Body of pancreas (tissue), 4 donors: Measurements from ENCODE around the gene ACLY.

ENCODE experiments used
- POLR2A ChIP-seq, 3 donors: fragments of 450-650 bp; IDR thresholded peaks; one replicate each; pipeline ENCODE4 v1.6.1; 2016; ENCODE audit warnings: antibody characterized with exemption in 3 of 3, mild to moderate bottlenecking in 2 of 3
- TF ChIP-seq, protein P1 (sequence below), 7 experiments: fragments of 450-650 bp in 4 of 7; fragments of 200-600 bp in 3 of 7; sonication (generic) in 3 of 7; IDR thresholded peaks; one replicate each; pipeline ENCODE4 v1.5.1; 2016 to 2019; ENCODE audit warnings: antibody characterized with exemption in 7 of 7

DNA sequence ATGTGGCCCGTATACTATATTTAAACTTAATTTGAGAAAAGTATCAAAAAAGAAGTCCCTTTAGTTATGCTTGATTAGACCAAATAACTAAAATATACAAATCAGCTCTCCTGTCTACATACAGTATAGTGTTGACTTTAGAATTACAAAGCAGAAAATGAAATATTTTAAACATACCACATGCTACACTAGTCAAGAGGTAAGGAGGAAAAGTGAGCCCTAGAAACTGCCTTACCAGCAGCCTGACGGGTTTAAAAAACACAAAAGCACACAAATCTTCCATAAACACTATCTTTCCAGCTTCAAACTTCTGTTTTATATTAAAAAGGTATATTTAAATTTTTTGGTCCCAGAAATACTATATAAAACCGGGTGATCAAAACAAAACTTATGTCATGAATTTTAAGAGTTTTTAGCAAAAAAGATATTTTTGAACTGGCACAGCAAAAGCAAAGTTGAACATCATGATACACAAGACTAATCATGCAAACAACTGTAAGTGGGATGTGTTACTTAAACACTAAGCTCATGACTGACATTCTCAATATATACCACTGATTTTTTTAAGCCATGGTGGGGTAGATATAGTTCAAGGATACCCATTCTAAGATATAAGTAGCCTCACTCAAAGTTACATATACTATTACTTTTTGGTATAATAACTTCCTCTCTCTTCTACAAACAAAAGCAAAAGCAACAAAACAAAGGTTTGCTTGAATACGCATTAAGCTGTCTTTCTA, 69.3 kb downstream of the ACLY start:
- TF ChIP-seq, protein P1, sequence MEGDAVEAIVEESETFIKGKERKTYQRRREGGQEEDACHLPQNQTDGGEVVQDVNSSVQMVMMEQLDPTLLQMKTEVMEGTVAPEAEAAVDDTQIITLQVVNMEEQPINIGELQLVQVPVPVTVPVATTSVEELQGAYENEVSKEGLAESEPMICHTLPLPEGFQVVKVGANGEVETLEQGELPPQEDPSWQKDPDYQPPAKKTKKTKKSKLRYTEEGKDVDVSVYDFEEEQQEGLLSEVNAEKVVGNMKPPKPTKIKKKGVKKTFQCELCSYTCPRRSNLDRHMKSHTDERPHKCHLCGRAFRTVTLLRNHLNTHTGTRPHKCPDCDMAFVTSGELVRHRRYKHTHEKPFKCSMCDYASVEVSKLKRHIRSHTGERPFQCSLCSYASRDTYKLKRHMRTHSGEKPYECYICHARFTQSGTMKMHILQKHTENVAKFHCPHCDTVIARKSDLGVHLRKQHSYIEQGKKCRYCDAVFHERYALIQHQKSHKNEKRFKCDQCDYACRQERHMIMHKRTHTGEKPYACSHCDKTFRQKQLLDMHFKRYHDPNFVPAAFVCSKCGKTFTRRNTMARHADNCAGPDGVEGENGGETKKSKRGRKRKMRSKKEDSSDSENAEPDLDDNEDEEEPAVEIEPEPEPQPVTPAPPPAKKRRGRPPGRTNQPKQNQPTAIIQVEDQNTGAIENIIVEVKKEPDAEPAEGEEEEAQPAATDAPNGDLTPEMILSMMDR (IDR thresholded peaks at IDR 0.05): no peak
- no peak for TF ChIP-seq POLR2A (IDR thresholded peaks at IDR 0.05)
